Ovary (tissue), 10 donors: ENCODE results near the gene ELF5. TPM values are rescaled to one million over a fixed set of nuclear protein-coding genes. Genes with fewer than 3 reads are reported as not detected.

Experiments used
- DNase-seq, 5 donors: peaks; one replicate each; pipeline ENCODE4 v3.0.0-alpha.2; 2019 to 2020
- H3K27ac ChIP-seq, 2 donors: fragments of 200-600 bp; one replicate each; pipeline versions ENCODE4 v1.5.1 to v1.8.0; 2019 to 2022
- H3K27me3 ChIP-seq: fragments of 200-600 bp; one replicate; pipeline ENCODE4 v1.8.0; 2022
- H3K36me3 ChIP-seq: fragments of 200-600 bp; sonication (generic); one replicate; pipeline ENCODE4 v1.5.1; 2019
- H3K4me1 ChIP-seq: one replicate; pipeline ENCODE4 v1.8.1; 2013; ENCODE audit warnings: mild to moderate bottlenecking, moderate library complexity; ENCODE audit not compliant: insufficient read depth
- H3K4me3 ChIP-seq: fragments of 200-600 bp; sonication (generic); one replicate; pipeline ENCODE4 v1.5.1; 2017
- H3K9me3 ChIP-seq, 2 donors: fragments of 200-600 bp in 1 of 2; sonication (generic) in 1 of 2; one replicate each; pipeline versions ENCODE4 v1.5.1 to v1.8.1; 2013 to 2019; ENCODE audit warnings: mild to moderate bottlenecking in 1 of 2, moderate library complexity in 1 of 2
- EP300 ChIP-seq: sonication (generic); formaldehyde crosslinking; IDR thresholded peaks from one replicate; pipeline ENCODE4 v1.6.1; 2017; ENCODE audit warnings: antibody characterized with exemption
- POLR2A ChIP-seq: fragments of 450-650 bp; IDR thresholded peaks from one replicate; pipeline ENCODE4 v1.6.1; 2017; ENCODE audit warnings: antibody characterized with exemption, mild to moderate bottlenecking, moderate library complexity
- WGBS, 3 donors: extraction: QIAGEN DNeasy Blood & Tissue Kit in 1 of 3; methylation state at CpG; one replicate each; pipeline versions ENCODE4 v1.1.5 to v1.1.7; 2013 to 2017; 5-methylcytosine and 5-hydroxymethylcytosine counted together
- intact Hi-C, 4 donors: fragments of 100-400 bp; cut with DNase I; formaldehyde crosslinking; loops; one replicate each; pipeline versions ENCODE4 v1.11.0 to v1.15.1; 2022 to 2023
- long read RNA-seq, 3 donors: library from polyadenylated mRNA in 2 of 3; unstranded in 2 of 3; transcript quantifications; one replicate each; pipeline ENCODE4 v2.0.0 and lab custom pipeline, GENCODE V29; 2021 to 2026
- polyA plus RNA-seq, 2 donors: library from polyadenylated mRNA; stranded (reverse); fragments of 200-250 nt in 1 of 2; fragments of 350-450 nt in 1 of 2; fragmentation: Illumina TruSeq in 1 of 2; extraction: RNeasy Lipid Tissue Mini Kit (QIAGEN cat#74804) in 1 of 2; gene quantifications; one replicate each; pipeline ENCODE4 v1.2.3, GENCODE V29; 2013 to 2014
- total RNA-seq, 7 donors: library from RNA; depleted of rRNA in 2 of 7; stranded (reverse); fragments of >200 nt in 2 of 7; fragmentation: NEBNext Ultra II Directional in 3 of 7; extraction: Animal tissue kit (Norgen Biotek cat#: 25700) in 3 of 7; gene quantifications; one replicate each; pipeline versions ENCODE4 v1.1.0 to v1.2.4, GENCODE V29; 2016 to 2023
- TF ChIP-seq, protein P1 (sequence below), 3 donors: fragments of 450-650 bp in 2 of 3; fragments of 200-600 bp in 1 of 3; IDR thresholded peaks; one replicate each; pipeline versions ENCODE4 v1.5.1 to v1.8.0; 2016 to 2022; ENCODE audit warnings: antibody characterized with exemption in 3 of 3, mild to moderate bottlenecking in 1 of 3
- donor health status: DM: no; HTN: no; CAD: no; lungs with moderate emphysema.
- donor health status: DM: no; HTN: no; CAD: no.
- donor health status: Bipolar disorder and iron deficiency.
- donor health status: DM: yes; HTN: yes; CAD: no.
- donor health status: DM: no; HTN: no; CAD: no.
- donor health status: DM: yes; HTN: yes; CAD: no.

ELF5 gene
- total RNA-seq (not detected), polyA plus RNA-seq (not detected)
- long read RNA-seq, donor 1: 0 reads
- long read RNA-seq, donor 2: 0 reads
- long read RNA-seq, donor 3: 0 reads

GRCh38 chr11:34513682-34514449 is at the start of gene ELF5:
Gene ELF5 (minus strand): TSS chr11:34513794. CDS start chr11:34505749, 8,045 bp downstream.
- Histone ChIP-seq H3K9me3 (no peaks in the 10 kb centered on the region), H3K4me1 (no peaks in the 10 kb centered on the region), H3K36me3 (no peaks in the 10 kb centered on the region), H3K4me3 (no peak within 1 kb of the TSS), H3K27ac (no peak within 1 kb of the TSS), H3K27me3 (no peaks in the 10 kb centered on the region)
- 63 to 76% (median 72%) methylated on average over 17 of the region's 17 CpGs for WGBS, 3 donors
- TF ChIP-seq POLR2A: no peak
- TF ChIP-seq EP300: no peak
- TF ChIP-seq, protein P1, sequence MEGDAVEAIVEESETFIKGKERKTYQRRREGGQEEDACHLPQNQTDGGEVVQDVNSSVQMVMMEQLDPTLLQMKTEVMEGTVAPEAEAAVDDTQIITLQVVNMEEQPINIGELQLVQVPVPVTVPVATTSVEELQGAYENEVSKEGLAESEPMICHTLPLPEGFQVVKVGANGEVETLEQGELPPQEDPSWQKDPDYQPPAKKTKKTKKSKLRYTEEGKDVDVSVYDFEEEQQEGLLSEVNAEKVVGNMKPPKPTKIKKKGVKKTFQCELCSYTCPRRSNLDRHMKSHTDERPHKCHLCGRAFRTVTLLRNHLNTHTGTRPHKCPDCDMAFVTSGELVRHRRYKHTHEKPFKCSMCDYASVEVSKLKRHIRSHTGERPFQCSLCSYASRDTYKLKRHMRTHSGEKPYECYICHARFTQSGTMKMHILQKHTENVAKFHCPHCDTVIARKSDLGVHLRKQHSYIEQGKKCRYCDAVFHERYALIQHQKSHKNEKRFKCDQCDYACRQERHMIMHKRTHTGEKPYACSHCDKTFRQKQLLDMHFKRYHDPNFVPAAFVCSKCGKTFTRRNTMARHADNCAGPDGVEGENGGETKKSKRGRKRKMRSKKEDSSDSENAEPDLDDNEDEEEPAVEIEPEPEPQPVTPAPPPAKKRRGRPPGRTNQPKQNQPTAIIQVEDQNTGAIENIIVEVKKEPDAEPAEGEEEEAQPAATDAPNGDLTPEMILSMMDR (IDR thresholded peaks at IDR 0.05): no peak
- no peak for DNase-seq
- intact Hi-C loops: no loop called here

DNA sequence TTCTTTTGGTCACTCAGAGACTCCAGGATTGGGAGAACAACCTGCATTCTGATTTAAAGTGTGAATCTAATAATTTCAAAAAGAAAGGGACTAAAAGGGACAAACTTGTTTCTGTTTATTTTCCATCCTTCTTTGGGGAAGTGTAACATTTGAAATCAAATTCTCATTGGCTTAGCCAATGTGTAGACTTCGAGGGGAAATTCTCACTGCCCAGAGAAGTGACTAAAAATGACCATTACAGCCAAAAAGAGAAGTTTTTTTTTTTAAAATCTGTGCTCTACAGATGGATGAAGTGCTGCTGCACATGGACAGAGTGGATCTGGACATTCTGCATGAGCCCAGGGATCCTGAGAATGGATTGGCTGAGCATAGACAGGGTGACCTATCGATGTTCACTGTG is 49.4 kb upstream of the ELF5 start:
- WGBS, 3 donors: 69 to 72% (median 69%) methylated on average over 2 of the region's 2 CpGs
- Histone ChIP-seq H3K9me3 (no peaks in the 10 kb centered on the region), H3K27ac (no peak overlapping the region), H3K4me1 (no peaks in the 10 kb centered on the region), H3K4me3 (no peak overlapping the region), H3K36me3 (no peaks in the 10 kb centered on the region), H3K27me3 (no peaks in the 10 kb centered on the region)
- no peak for DNase-seq
- intact Hi-C loops: no loop called here
- no peak for TF ChIP-seq POLR2A
- TF ChIP-seq, protein P1 (IDR thresholded peaks at IDR 0.05): no peak
- TF ChIP-seq EP300: no peak

DNA sequence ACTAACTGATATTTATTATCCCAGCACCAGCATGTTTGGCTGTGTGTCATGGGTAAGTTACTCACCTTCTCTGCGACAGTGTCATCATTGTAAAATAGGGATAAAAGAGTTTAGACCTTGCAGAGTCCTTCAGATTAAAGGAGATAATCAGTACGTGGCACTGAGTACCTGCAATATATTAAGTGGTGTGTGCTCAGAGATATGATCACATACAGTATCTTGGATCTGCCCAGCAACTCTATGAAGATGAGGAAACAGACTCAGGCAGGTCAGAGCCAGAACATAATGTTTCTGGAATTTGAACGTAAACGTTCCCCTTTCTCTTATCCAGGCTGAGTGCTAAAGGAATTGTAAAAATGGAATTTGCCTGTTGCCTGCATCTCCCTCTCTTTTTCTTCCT is 46.9 kb upstream of the ELF5 start:
- Histone ChIP-seq H3K9me3 (no peaks in the 10 kb centered on the region), H3K27ac (no peak overlapping the region), H3K36me3 (no peaks in the 10 kb centered on the region), H3K4me3 (no peak overlapping the region), H3K4me1 (no peaks in the 10 kb centered on the region), H3K27me3 (no peaks in the 10 kb centered on the region)
- intact Hi-C loops: no loop called here
- TF ChIP-seq, protein P1 (IDR thresholded peaks at IDR 0.05): no peak
- no peak for TF ChIP-seq EP300
- TF ChIP-seq POLR2A: no peak
- WGBS, 3 donors: 65 to 78% (median 77%) methylated on average over 4 of the region's 4 CpGs
- no peak for DNase-seq

DNA sequence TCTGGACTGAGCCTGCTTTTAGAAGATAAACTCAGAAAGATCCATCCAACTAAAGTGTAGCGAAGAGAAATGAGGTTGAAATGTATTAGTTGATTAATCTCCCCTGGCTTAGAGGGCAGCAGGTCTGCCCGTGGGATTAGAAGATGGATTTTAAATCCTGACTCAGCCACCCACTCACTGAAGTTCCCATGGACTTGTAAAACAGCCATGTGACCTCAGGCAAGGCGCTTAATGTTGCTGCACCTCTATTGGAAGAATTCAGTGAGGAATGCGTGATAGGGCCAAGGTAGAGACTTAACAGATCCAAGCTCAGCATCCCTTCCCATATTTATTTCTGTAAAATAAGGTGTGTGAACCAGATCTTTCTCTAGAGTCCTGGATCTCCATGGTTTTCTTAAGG is 45.1 kb upstream of the ELF5 start:
- no peak for DNase-seq
- no peaks in the 10 kb centered on the region for H3K9me3 ChIP-seq
- no peaks in the 10 kb centered on the region for H3K27me3 ChIP-seq
- no peaks in the 10 kb centered on the region for H3K36me3 ChIP-seq
- H3K4me1 ChIP-seq: no peaks in the 10 kb centered on the region
- TF ChIP-seq EP300: no peak
- no peak for TF ChIP-seq POLR2A
- TF ChIP-seq, protein P1 (IDR thresholded peaks at IDR 0.05): no peak
- H3K4me3 ChIP-seq: no peak overlapping the region
- intact Hi-C loops: no loop called here
- H3K27ac ChIP-seq: no peak overlapping the region
- 69 to 73% (median 70%) methylated on average over 4 of the region's 4 CpGs for WGBS, 3 donors
